Sigmoid colon (tissue), 7 donors: ENCODE data around the gene MYO18A. TPM values are rescaled to one million over a fixed set of nuclear protein-coding genes. Genes with fewer than 3 reads are reported as not detected.
A peak's percentile ranks its signal among the peaks of the same experiment; 100 is the strongest.

ENCODE experiments used
- DNase-seq: peaks from one replicate; pipeline ENCODE4 v3.0.0-alpha.2; 2019
- H3K27ac ChIP-seq, 4 donors: fragments of 200-600 bp; sonication (generic); one replicate each; pipeline ENCODE4 v1.5.1; 2016 to 2019; ENCODE audit warnings: mild to moderate bottlenecking in 1 of 4
- H3K27me3 ChIP-seq, 3 donors: fragments of 200-600 bp; sonication (generic); one replicate each; pipeline ENCODE4 v1.5.1; 2019; ENCODE audit warnings: mild to moderate bottlenecking in 1 of 3
- H3K36me3 ChIP-seq, 4 donors: fragments of 200-600 bp; sonication (generic); one replicate each; pipeline ENCODE4 v1.5.1; 2016 to 2019
- H3K4me1 ChIP-seq, 4 donors: fragments of 200-600 bp; sonication (generic); one replicate each; pipeline ENCODE4 v1.5.1; 2017 to 2019
- H3K4me3 ChIP-seq, 4 donors: fragments of 200-600 bp; sonication (generic); one replicate each; pipeline ENCODE4 v1.5.1; 2017 to 2019; ENCODE audit warnings: mild to moderate bottlenecking in 2 of 4, moderate library complexity in 1 of 4
- H3K9me3 ChIP-seq, 4 donors: fragments of 200-600 bp in 3 of 4; sonication (generic) in 3 of 4; one replicate each; pipeline versions ENCODE4 v1.5.1 to v1.6.1; 2013 to 2019
- EP300 ChIP-seq, 4 donors: sonication (generic); formaldehyde crosslinking; IDR thresholded peaks; one replicate each; pipeline ENCODE4 v1.6.1; 2017; ENCODE audit warnings: antibody characterized with exemption in 4 of 4
- POLR2A ChIP-seq, 2 donors: fragments of 450-650 bp; IDR thresholded peaks; one replicate each; pipeline ENCODE4 v1.6.1; 2016; ENCODE audit warnings: antibody characterized with exemption in 2 of 2, mild to moderate bottlenecking in 2 of 2, moderate library complexity in 2 of 2
- POLR2AphosphoS5 ChIP-seq, 4 donors: sonication (generic); formaldehyde crosslinking; IDR thresholded peaks; one replicate each; pipeline ENCODE4 v1.6.1; 2017; ENCODE audit warnings: antibody characterized with exemption in 4 of 4
- WGBS, 2 donors: extraction: QIAGEN DNeasy Blood & Tissue Kit; methylation state at CpG; one replicate each; pipeline ENCODE4 v1.1.7; 2013; 5-methylcytosine and 5-hydroxymethylcytosine counted together
- intact Hi-C: fragments of 100-400 bp; cut with DNase I; formaldehyde crosslinking; loops from one replicate; pipeline ENCODE4 v1.15.1; 2023
- polyA plus RNA-seq, 3 donors: library from polyadenylated mRNA; stranded (reverse); fragments of 200-250 nt; gene quantifications; one replicate each; pipeline ENCODE4 v1.2.3, GENCODE V29; 2013
- total RNA-seq, 4 donors: library from RNA; depleted of rRNA; stranded (reverse); fragments of >200 nt; gene quantifications; one replicate each; pipeline ENCODE4 v1.1.0, GENCODE V29; 2016
- TF ChIP-seq, protein P1 (sequence below), 4 experiments: fragments of 450-650 bp in 3 of 4; fragments of 200-600 bp in 1 of 4; IDR thresholded peaks; one replicate each; pipeline ENCODE4 v1.5.1; 2016 to 2019; ENCODE audit warnings: antibody characterized with exemption in 4 of 4, mild to moderate bottlenecking in 3 of 4, moderate library complexity in 2 of 4
- donor health status: healthy with polysubstance abuse.
- donor health status: Bipolar disorder and iron deficiency.
- donor health status: healthy.

The MYO18A gene
- total and polyA plus RNA-seq, 7 donors = 24.0 to 92.6 (median 48.4) TPM

DNA sequence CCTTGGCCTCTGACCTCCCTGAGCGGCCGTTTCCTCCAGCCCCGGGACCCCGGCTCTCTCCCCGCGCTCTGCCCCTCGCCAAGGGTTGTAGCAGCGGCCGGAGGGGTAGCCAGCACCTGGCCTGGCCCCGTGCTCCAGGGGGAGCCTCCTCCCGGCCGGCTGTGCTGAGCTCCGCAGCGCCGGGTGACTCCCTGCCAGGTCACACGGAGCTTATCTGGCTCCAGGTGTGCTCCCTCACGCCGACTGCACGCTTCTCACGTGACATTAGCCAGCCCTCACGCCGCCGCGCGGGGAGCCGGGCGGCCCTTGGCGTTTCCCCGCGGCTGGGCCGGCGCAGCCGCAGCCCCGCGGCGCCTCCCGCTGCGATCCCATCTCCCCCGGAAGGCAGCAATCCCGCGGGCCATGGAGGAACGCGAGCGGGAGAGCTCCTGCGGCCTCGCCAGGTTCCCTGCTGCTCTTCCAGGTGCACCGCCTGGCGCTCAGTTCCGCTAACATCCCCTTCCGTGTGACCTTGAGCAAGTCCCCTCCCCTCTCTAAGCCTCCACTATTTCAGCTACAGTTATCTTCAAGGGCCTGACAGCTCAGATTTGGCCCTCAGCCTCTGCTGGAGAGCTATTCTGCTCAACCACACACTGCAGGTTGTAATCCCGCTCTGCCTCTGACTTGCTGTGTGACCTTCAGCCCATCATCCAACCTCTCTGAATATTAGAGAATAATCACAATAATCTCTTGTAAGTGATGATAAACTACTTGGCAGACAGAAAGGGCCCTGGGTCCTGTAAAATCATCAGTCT lies 3.4 kb downstream of the MYO18A start:
- Histone ChIP-seq H3K36me3 (no peaks in the 10 kb centered on the region), H3K4me1 (peaks cover 0 to 48% (median 41%) of the 10 kb centered on the region in 4 donors), H3K27ac (peak overlapping the region; percentile 83 to 89 (median 86)), H3K27me3 (no peaks in the 10 kb centered on the region), H3K4me3 (peak overlapping the region; percentile 37 to 63 (median 56)), H3K9me3 (no peaks in the 10 kb centered on the region)
- intact Hi-C loops = no loop called here
- TF ChIP-seq, protein P1, sequence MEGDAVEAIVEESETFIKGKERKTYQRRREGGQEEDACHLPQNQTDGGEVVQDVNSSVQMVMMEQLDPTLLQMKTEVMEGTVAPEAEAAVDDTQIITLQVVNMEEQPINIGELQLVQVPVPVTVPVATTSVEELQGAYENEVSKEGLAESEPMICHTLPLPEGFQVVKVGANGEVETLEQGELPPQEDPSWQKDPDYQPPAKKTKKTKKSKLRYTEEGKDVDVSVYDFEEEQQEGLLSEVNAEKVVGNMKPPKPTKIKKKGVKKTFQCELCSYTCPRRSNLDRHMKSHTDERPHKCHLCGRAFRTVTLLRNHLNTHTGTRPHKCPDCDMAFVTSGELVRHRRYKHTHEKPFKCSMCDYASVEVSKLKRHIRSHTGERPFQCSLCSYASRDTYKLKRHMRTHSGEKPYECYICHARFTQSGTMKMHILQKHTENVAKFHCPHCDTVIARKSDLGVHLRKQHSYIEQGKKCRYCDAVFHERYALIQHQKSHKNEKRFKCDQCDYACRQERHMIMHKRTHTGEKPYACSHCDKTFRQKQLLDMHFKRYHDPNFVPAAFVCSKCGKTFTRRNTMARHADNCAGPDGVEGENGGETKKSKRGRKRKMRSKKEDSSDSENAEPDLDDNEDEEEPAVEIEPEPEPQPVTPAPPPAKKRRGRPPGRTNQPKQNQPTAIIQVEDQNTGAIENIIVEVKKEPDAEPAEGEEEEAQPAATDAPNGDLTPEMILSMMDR (IDR thresholded peaks at IDR 0.05) = no peak
- TF ChIP-seq POLR2AphosphoS5 (IDR thresholded peaks at IDR 0.05) = peak in 3 of 4 donors; percentile 49 to 69 (median 54)
- WGBS, 2 donors = 1 to 3% methylated on average over 51 of the region's 51 CpGs
- peak; percentile 84 for DNase-seq

DNA sequence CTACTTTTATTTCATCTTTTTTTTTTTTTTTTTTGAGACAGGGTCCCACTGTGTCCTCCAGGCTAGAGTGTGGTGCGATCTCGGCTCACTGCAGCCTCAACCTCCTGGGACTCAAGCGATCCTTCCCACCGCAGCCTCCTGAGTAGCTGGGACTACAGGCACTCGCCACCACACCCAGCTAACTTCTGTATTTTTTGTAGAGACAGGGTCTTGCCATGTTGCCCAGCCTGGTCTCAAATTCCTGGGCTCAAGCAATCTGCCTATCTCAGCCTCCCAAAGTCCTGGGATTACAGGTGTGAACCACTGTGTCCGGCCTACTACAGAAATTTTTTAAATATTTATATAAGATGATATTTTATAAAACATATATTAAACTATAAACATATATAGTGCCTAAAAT lies 4.8 kb downstream of the MYO18A start:
- 93 to 96% methylated on average over 6 of the region's 6 CpGs for WGBS, 2 donors
- intact Hi-C loops = no loop called here
- H3K4me1 ChIP-seq = peaks cover 0 to 40% (median 33%) of the 10 kb centered on the region in 4 donors
- no peaks in the 10 kb centered on the region for H3K27me3 ChIP-seq
- no peak overlapping the region for H3K4me3 ChIP-seq
- H3K27ac ChIP-seq = no peak overlapping the region
- no peak for DNase-seq
- H3K9me3 ChIP-seq = no peaks in the 10 kb centered on the region
- no peaks in the 10 kb centered on the region for H3K36me3 ChIP-seq
- TF ChIP-seq EP300 (IDR thresholded peaks at IDR 0.05) (no peak), POLR2A (IDR thresholded peaks at IDR 0.05) (no peak), POLR2AphosphoS5 (IDR thresholded peaks at IDR 0.05) (no peak)
- TF ChIP-seq, protein P1 (IDR thresholded peaks at IDR 0.05) = no peak

DNA sequence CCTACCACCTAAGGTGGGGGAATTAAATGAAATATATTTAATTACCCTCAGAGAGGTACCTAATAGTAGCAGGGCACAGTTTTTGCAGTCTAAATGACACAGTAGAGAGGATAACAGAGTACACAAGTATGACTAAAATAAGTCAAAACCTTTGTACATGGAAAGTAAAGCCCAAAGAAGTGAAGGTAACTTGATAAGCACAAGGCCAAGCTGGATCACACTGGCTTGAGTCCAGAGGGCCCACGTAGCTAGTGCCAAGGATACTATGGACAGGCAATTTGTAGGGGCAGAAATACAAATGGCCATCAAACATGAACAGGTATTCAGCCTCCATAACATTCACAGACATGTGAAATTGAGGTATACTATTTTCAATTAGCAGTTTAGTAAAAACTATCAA lies 7.6 kb downstream of the MYO18A start:
- no peak for DNase-seq
- H3K27me3 ChIP-seq = no peaks in the 10 kb centered on the region
- H3K4me1 ChIP-seq = peaks cover 0 to 23% (median 16%) of the 10 kb centered on the region in 4 donors
- H3K27ac ChIP-seq = no peak overlapping the region
- H3K9me3 ChIP-seq = no peaks in the 10 kb centered on the region
- 73 to 86% methylated on average over 1 of the region's 1 CpG for WGBS, 2 donors
- no peaks in the 10 kb centered on the region for H3K36me3 ChIP-seq
- H3K4me3 ChIP-seq = no peak overlapping the region
- TF ChIP-seq POLR2A (IDR thresholded peaks at IDR 0.05) (no peak), POLR2AphosphoS5 (IDR thresholded peaks at IDR 0.05) (no peak), EP300 (IDR thresholded peaks at IDR 0.05) (no peak)
- TF ChIP-seq, protein P1 (IDR thresholded peaks at IDR 0.05) = no peak
- intact Hi-C loops = no loop called here

DNA sequence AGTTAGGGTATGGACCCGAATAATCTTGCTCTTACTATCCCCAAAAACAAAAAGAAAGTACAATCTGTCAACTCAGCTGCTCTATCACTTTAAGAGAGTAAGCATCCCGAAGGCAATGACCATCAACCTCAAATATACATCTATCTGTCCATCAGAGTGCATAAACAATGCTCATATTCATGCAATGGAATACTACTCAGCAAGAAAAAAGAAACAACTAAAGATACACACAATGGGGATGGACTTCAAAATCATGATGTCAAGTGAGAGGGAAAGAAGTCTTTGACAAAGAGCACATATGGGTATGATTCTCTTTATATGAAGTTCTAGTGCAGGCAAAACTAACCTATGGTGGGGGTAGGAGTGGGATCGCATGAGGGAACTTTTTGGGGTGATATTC lies 9.5 kb downstream of the MYO18A start:
- Histone ChIP-seq H3K9me3 (no peaks in the 10 kb centered on the region), H3K4me1 (peaks cover 0 to 8% (median 2%) of the 10 kb centered on the region in 4 donors), H3K27ac (no peak overlapping the region), H3K36me3 (peaks cover 8 to 11% (median 9%) of the 10 kb centered on the region in 4 donors), H3K4me3 (no peak overlapping the region), H3K27me3 (no peaks in the 10 kb centered on the region)
- TF ChIP-seq POLR2A (IDR thresholded peaks at IDR 0.05) (no peak), EP300 (IDR thresholded peaks at IDR 0.05) (no peak)
- TF ChIP-seq, protein P1 (IDR thresholded peaks at IDR 0.05) = no peak
- DNase-seq = no peak
- 93 to 95% methylated on average over 3 of the region's 3 CpGs for WGBS, 2 donors
- intact Hi-C loops = no loop called here
